SK-N-SH treated with all-trans-retinoic acid at 6 μM for 48 hours (cell line): ENCODE data around the gene PRR23B.

ENCODE experiments used
- BACH2 ChIP-seq: fragments of 250-450 bp; sonication (Bioruptor Pico); IDR thresholded peaks from 2 replicates; pipeline ENCODE4 v1.9.0; 2021; ENCODE audit warnings: mild to moderate bottlenecking, borderline replicate concordance
- ESRRG ChIP-seq: fragments of 250-450 bp; sonication (Bioruptor Pico); IDR thresholded peaks from 2 replicates; pipeline ENCODE4 v1.6.1; 2021; ENCODE audit warnings: mild to moderate bottlenecking

- no peak for TF ChIP-seq ESRRG (CRISPR knock-in tag)
- no peak for TF ChIP-seq BACH2 (CRISPR knock-in tag)
These were observed 44.7 kb downstream of the PRR23B start for GRCh38 chr3:138976047-138976446.
